Kidney (tissue), 14 donors: ENCODE data around the gene TPST2. TPM values are rescaled to one million over a fixed set of nuclear protein-coding genes. Genes with fewer than 3 reads are reported as not detected.

Experiments
- DNase-seq, 5 donors: peaks; one replicate each; pipeline ENCODE4 v3.0.0-alpha.2; 2013 to 2020
- FAIRE-seq: peaks from 2 replicates; lab custom pipeline; 2012; peaks lifted over from hg19 to GRCh38; lab: Jason Lieb, UNC
- H3K27ac ChIP-seq, 2 donors: one replicate each; pipeline ENCODE4 v1.7.0; 2013; ENCODE audit warnings: low read depth in 2 of 2, low read length in 2 of 2, inconsistent platforms in 1 of 2
- H3K27me3 ChIP-seq: one replicate; pipeline ENCODE4 v1.7.1; 2013; ENCODE audit warnings: low read length, inconsistent platforms; ENCODE audit not compliant: control insufficient read depth, insufficient read depth
- H3K36me3 ChIP-seq, 3 donors: one replicate each; pipeline versions ENCODE4 v1.7.0 to v1.7.1; 2013; ENCODE audit warnings: low read length in 3 of 3, control low read depth in 1 of 3, inconsistent platforms in 1 of 3; ENCODE audit not compliant: insufficient read depth in 3 of 3, control insufficient read depth in 2 of 3
- H3K4me1 ChIP-seq, 3 donors: one replicate each; pipeline versions ENCODE4 v1.7.0 to v1.7.1; 2013; ENCODE audit warnings: low read length in 3 of 3, inconsistent platforms in 1 of 3, low read depth in 1 of 3; ENCODE audit not compliant: control insufficient read depth in 2 of 3, insufficient read depth in 2 of 3
- H3K4me3 ChIP-seq, 3 donors: one replicate each; pipeline versions ENCODE4 v1.7.0 to v1.8.1; 2013; ENCODE audit warnings: low read length in 3 of 3, control low read depth in 1 of 3, inconsistent platforms in 1 of 3
- H3K9ac ChIP-seq, 3 donors: one replicate each; pipeline versions ENCODE4 v1.7.0 to v1.7.1; 2013; ENCODE audit warnings: low read length in 3 of 3, control low read depth in 1 of 3, inconsistent platforms in 1 of 3
- H3K9me3 ChIP-seq, 3 donors: one replicate each; pipeline versions ENCODE4 v1.7.0 to v1.7.1; 2013; ENCODE audit warnings: low read length in 3 of 3, control low read depth in 1 of 3, inconsistent platforms in 1 of 3; ENCODE audit not compliant: control insufficient read depth in 2 of 3, insufficient read depth in 1 of 3
- CTCF ChIP-seq: IDR thresholded peaks from 3 replicates; pipeline ENCODE4 v1.5.1; 2012; ENCODE audit warnings: mild to moderate bottlenecking, moderate library complexity, borderline replicate concordance; ENCODE audit not compliant: insufficient read depth; ENCODE audit errors: extremely low read depth
- intact Hi-C: fragments of 100-400 bp; cut with DNase I; formaldehyde crosslinking; loops from one replicate; pipeline ENCODE4 v1.11.1; 2022
- polyA plus RNA-seq: library from polyadenylated mRNA; stranded (reverse); fragments of 350-450 nt; fragmentation: Illumina TruSeq; extraction: RNeasy Lipid Tissue Mini Kit (QIAGEN cat#74804); gene quantifications from one replicate; pipeline ENCODE4 v1.2.3, GENCODE V29; 2014; ENCODE audit warnings: low read depth, low replicate concordance; ENCODE audit not compliant: insufficient read depth
- total RNA-seq: library from RNA; stranded (reverse); fragmentation: NEBNext Ultra II Directional; extraction: Animal tissue kit (Norgen Biotek cat#: 25700); gene quantifications from one replicate; pipeline ENCODE4 v1.2.1, GENCODE V29; 2021
- donor health status: control.
- donor health status: control.
- donor health status: control.
- donor health status: control.
- donor health status: control.
- donor health status: DM: yes; HTN: yes; CAD: no.
- donor health status: Normal renal cell carcinoma (clear cell type).

TPST2 gene
- total and polyA plus RNA-seq, 2 donors from 2014 or later: 40.3 to 48.7 TPM

GRCh38 chr22:26567610-26568009 lies 22.3 kb downstream of the TPST2 start:
- Histone ChIP-seq H3K9ac (peak overlapping the region in 1 of 3 donors; percentile 35), H3K4me1 (peaks cover 0 to 20% (median 13%) of the 10 kb centered on the region in 3 donors), H3K36me3 (no peaks in the 10 kb centered on the region), H3K27me3 (no peaks in the 10 kb centered on the region), H3K9me3 (no peaks in the 10 kb centered on the region), H3K4me3 (peak overlapping the region in 1 of 3 donors; percentile 5), H3K27ac (peak overlapping the region; percentile 86 to 87)
- FAIRE-seq: no peak
- no peak for DNase-seq
- TF ChIP-seq CTCF: no peak
- intact Hi-C loops: no loop called here

- H3K4me3 ChIP-seq: no peak overlapping the region
- DNase-seq (no peak), FAIRE-seq (no peak)
- peak overlapping the region; percentile 86 to 87 for H3K27ac ChIP-seq
- intact Hi-C loops: no loop called here
- no peaks in the 10 kb centered on the region for H3K36me3 ChIP-seq
- peaks cover 0 to 20% (median 13%) of the 10 kb centered on the region in 3 donors for H3K4me1 ChIP-seq
- TF ChIP-seq CTCF: no peak
- peak overlapping the region in 1 of 3 donors; percentile 35 for H3K9ac ChIP-seq
- H3K27me3 ChIP-seq: no peaks in the 10 kb centered on the region
- H3K9me3 ChIP-seq: no peaks in the 10 kb centered on the region
These were observed 22.9 kb downstream of the TPST2 start for GRCh38 chr22:26566994-26567393.

DNA sequence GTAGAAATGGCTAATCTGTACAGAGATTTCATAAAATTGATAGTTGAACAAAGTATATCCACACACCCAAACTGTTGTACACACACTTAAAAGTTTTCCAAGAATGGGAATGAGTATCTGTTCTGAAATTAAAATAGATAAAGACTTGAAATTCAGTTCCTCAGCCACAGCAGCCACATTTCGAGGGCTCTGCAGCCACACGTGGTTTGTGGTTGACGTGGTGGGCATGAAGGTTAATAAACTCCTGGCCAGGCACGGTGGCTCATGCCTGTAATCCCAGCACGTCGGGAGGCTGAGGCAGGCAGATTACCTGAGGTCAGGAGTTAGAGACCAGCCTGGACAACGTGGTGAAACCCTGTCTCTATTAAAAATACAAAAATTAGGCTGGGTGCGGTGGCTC lies 24.0 kb downstream of the TPST2 start:
- TF ChIP-seq CTCF: no peak
- H3K9me3 ChIP-seq: no peaks in the 10 kb centered on the region
- H3K27ac ChIP-seq: peak overlapping the region; percentile 63
- intact Hi-C loops: no loop called here
- no peaks in the 10 kb centered on the region for H3K36me3 ChIP-seq
- H3K4me3 ChIP-seq: no peak overlapping the region
- FAIRE-seq (no peak), DNase-seq (no peak)
- peaks cover 0 to 20% (median 13%) of the 10 kb centered on the region in 3 donors for H3K4me1 ChIP-seq
- H3K9ac ChIP-seq: no peak overlapping the region
- no peaks in the 10 kb centered on the region for H3K27me3 ChIP-seq

- TF ChIP-seq CTCF: no peak
- Histone ChIP-seq H3K27ac (peak overlapping the region; percentile 69 to 74), H3K9ac (peak overlapping the region in 1 of 3 donors; percentile 70), H3K4me3 (peak overlapping the region in 1 of 3 donors; percentile 51), H3K36me3 (no peaks in the 10 kb centered on the region), H3K27me3 (no peaks in the 10 kb centered on the region), H3K9me3 (no peaks in the 10 kb centered on the region), H3K4me1 (peaks cover 0 to 20% (median 13%) of the 10 kb centered on the region in 3 donors)
- FAIRE-seq: no peak
- intact Hi-C loops: no loop called here
- DNase-seq: peak in 2 of 5 donors; percentile 34 to 71
These were observed 24.8 kb downstream of the TPST2 start for GRCh38 chr22:26565181-26565580.
